ENCODE data around the gene TTC7B.

TTC7B gene

GRCh38 chr14:90508536-90509254 lies 307.5 kb downstream of the TTC7B start:
- Histone ChIP-seq H3K4me1 (ENCODE audit: control insufficient read depth, insufficient read depth, low read length, poor library complexity, severe bottlenecking) (no peaks in the 10 kb centered on the region), H3K27me3 (replicated peaks; ENCODE audit: control insufficient read depth, insufficient read depth, low read length, poor library complexity, severe bottlenecking) (peaks cover 5% of the 10 kb centered on the region), H3K9me3 (ENCODE audit: control insufficient read depth, low read length) (no peaks in the 10 kb centered on the region), H3K36me3 (ENCODE audit: control insufficient read depth, insufficient read depth, low read length) (no peaks in the 10 kb centered on the region), H3K4me3 (ENCODE audit: insufficient read depth, low read depth, low read length, poor library complexity, severe bottlenecking) (no peak overlapping the region), H3K27ac (ENCODE audit: insufficient read depth, low read length, poor library complexity, severe bottlenecking) (no peak overlapping the region)
- no peak for DNase-seq

- Histone ChIP-seq H3K4me3 (ENCODE audit: insufficient read depth, low read depth, low read length, poor library complexity, severe bottlenecking) (no peak overlapping the region), H3K27me3 (replicated peaks; ENCODE audit: control insufficient read depth, insufficient read depth, low read length, poor library complexity, severe bottlenecking) (peaks cover 5% of the 10 kb centered on the region), H3K9me3 (ENCODE audit: control insufficient read depth, low read length) (no peaks in the 10 kb centered on the region), H3K36me3 (ENCODE audit: control insufficient read depth, insufficient read depth, low read length) (no peaks in the 10 kb centered on the region), H3K4me1 (ENCODE audit: control insufficient read depth, insufficient read depth, low read length, poor library complexity, severe bottlenecking) (no peaks in the 10 kb centered on the region), H3K27ac (ENCODE audit: insufficient read depth, low read length, poor library complexity, severe bottlenecking) (no peak overlapping the region)
- no peak for DNase-seq
These were observed 308.2 kb downstream of the TTC7B start for GRCh38 chr14:90508036-90508435.

DNA sequence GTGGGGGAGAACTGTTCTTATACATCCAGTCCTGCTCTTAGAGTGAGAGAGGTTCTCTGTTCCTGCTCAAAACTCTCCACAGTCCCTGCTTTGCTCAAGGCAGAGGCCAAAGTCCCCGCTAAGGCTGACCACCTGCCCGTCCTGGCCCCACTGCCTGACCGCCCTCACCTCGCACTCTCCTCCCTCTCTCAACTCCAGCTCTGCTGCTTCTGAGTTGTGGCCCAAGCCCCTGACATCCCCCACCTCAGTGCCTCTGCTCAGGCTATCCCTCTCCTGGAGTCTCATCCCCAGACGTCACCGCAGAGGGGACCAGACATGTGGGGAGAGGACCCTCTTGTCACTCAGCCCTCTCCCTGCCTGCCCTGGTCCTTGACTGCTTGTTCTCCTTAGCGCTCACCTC lies 308.8 kb downstream of the TTC7B start:
- no peak for DNase-seq
- peaks cover 5% of the 10 kb centered on the region for H3K27me3 ChIP-seq (replicated peaks; ENCODE audit: control insufficient read depth, insufficient read depth, low read length, poor library complexity, severe bottlenecking)
- H3K4me1 ChIP-seq (ENCODE audit: control insufficient read depth, insufficient read depth, low read length, poor library complexity, severe bottlenecking), result no peaks in the 10 kb centered on the region
- no peaks in the 10 kb centered on the region for H3K36me3 ChIP-seq (ENCODE audit: control insufficient read depth, insufficient read depth, low read length)
- no peak overlapping the region for H3K4me3 ChIP-seq (ENCODE audit: insufficient read depth, low read depth, low read length, poor library complexity, severe bottlenecking)
- no peak overlapping the region for H3K27ac ChIP-seq (ENCODE audit: insufficient read depth, low read length, poor library complexity, severe bottlenecking)
- no peaks in the 10 kb centered on the region for H3K9me3 ChIP-seq (ENCODE audit: control insufficient read depth, low read length)

DNA sequence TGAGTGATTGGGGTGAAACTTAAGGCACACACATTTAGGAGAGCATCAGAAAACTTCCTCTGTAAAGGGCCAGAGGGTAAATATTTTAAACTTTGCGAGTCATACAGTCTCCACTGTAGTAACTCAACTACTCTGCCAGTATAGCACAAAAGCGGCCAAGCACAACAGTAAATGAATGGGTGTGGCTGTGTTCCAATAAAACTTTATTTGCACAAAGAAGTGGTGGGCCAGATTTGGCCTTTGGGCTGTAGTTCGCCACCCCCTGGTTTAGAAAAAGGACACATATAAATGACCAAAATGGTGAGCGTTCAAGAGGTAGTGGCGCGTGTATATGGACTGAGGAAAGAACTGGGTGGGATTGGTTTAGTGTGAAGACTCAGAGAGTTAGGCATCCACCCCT lies 309.5 kb downstream of the TTC7B start:
- Histone ChIP-seq H3K4me1 (ENCODE audit: control insufficient read depth, insufficient read depth, low read length, poor library complexity, severe bottlenecking) (no peaks in the 10 kb centered on the region), H3K27ac (ENCODE audit: insufficient read depth, low read length, poor library complexity, severe bottlenecking) (no peak overlapping the region), H3K27me3 (replicated peaks; ENCODE audit: control insufficient read depth, insufficient read depth, low read length, poor library complexity, severe bottlenecking) (peaks cover 5% of the 10 kb centered on the region), H3K36me3 (ENCODE audit: control insufficient read depth, insufficient read depth, low read length) (no peaks in the 10 kb centered on the region), H3K9me3 (ENCODE audit: control insufficient read depth, low read length) (no peaks in the 10 kb centered on the region), H3K4me3 (ENCODE audit: insufficient read depth, low read depth, low read length, poor library complexity, severe bottlenecking) (no peak overlapping the region)
- DNase-seq, result no peak

- no peaks in the 10 kb centered on the region for H3K9me3 ChIP-seq (ENCODE audit: control insufficient read depth, low read length)
- DNase-seq, result no peak
- peaks cover 5% of the 10 kb centered on the region for H3K27me3 ChIP-seq (replicated peaks; ENCODE audit: control insufficient read depth, insufficient read depth, low read length, poor library complexity, severe bottlenecking)
- H3K36me3 ChIP-seq (ENCODE audit: control insufficient read depth, insufficient read depth, low read length), result no peaks in the 10 kb centered on the region
- no peaks in the 10 kb centered on the region for H3K4me1 ChIP-seq (ENCODE audit: control insufficient read depth, insufficient read depth, low read length, poor library complexity, severe bottlenecking)
- no peak overlapping the region for H3K4me3 ChIP-seq (ENCODE audit: insufficient read depth, low read depth, low read length, poor library complexity, severe bottlenecking)
- H3K27ac ChIP-seq (ENCODE audit: insufficient read depth, low read length, poor library complexity, severe bottlenecking), result no peak overlapping the region
These were observed 310.7 kb downstream of the TTC7B start for GRCh38 chr14:90505531-90505930.

DNA sequence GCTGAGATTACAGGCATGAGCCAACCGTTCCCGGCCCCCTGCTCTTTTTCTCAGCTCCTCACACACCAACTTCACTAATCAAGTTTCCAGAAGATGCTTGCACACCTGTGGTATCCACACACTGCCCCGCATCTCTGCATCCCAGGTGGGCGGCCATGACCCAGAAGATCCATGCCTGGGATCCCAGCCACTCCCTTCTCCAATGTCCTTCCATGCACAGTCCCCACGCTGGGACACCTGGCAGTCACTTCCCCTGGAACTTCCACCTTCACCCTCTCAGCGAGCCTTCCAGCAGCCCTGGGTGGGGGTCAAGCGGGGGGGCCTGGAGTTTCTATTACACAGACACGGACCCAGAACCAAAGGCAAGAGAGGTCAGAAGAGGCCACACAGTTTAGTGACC lies 311.6 kb downstream of the TTC7B start:
- no peak overlapping the region for H3K27ac ChIP-seq (ENCODE audit: insufficient read depth, low read length, poor library complexity, severe bottlenecking)
- H3K27me3 ChIP-seq (replicated peaks; ENCODE audit: control insufficient read depth, insufficient read depth, low read length, poor library complexity, severe bottlenecking), result peaks cover 5% of the 10 kb centered on the region
- no peaks in the 10 kb centered on the region for H3K36me3 ChIP-seq (ENCODE audit: control insufficient read depth, insufficient read depth, low read length)
- no peaks in the 10 kb centered on the region for H3K9me3 ChIP-seq (ENCODE audit: control insufficient read depth, low read length)
- DNase-seq, result no peak
- H3K4me1 ChIP-seq (ENCODE audit: control insufficient read depth, insufficient read depth, low read length, poor library complexity, severe bottlenecking), result no peaks in the 10 kb centered on the region
- H3K4me3 ChIP-seq (ENCODE audit: insufficient read depth, low read depth, low read length, poor library complexity, severe bottlenecking), result no peak overlapping the region

DNA sequence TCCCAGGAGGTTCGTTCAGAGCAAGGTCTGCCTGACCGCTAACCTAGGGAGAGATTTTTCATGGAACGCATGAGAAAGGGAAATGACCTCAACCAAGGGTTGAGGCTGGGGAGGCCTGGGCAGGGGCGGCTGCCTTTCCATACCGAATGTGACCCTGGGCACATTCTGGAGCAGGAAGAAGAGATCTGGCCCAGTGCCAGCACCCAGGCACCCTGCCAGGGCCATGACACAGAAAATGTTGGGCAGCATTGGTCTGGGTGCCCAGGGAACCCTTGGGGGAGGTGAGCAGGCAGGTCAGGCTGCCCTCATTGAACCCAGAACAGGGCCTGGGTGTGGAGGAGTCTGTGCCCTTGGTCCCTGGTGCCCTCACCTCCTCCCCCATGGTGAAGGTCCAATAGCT lies 312.6 kb downstream of the TTC7B start:
- Histone ChIP-seq H3K27me3 (replicated peaks; ENCODE audit: control insufficient read depth, insufficient read depth, low read length, poor library complexity, severe bottlenecking) (peaks cover 2% of the 10 kb centered on the region), H3K4me3 (ENCODE audit: insufficient read depth, low read depth, low read length, poor library complexity, severe bottlenecking) (no peak overlapping the region), H3K9me3 (ENCODE audit: control insufficient read depth, low read length) (no peaks in the 10 kb centered on the region), H3K36me3 (ENCODE audit: control insufficient read depth, insufficient read depth, low read length) (no peaks in the 10 kb centered on the region), H3K27ac (ENCODE audit: insufficient read depth, low read length, poor library complexity, severe bottlenecking) (no peak overlapping the region), H3K4me1 (ENCODE audit: control insufficient read depth, insufficient read depth, low read length, poor library complexity, severe bottlenecking) (no peaks in the 10 kb centered on the region)
- DNase-seq, result no peak

- Histone ChIP-seq H3K36me3 (ENCODE audit: control insufficient read depth, insufficient read depth, low read length) (no peaks in the 10 kb centered on the region), H3K27ac (ENCODE audit: insufficient read depth, low read length, poor library complexity, severe bottlenecking) (no peak overlapping the region), H3K4me3 (ENCODE audit: insufficient read depth, low read depth, low read length, poor library complexity, severe bottlenecking) (no peak overlapping the region), H3K9me3 (ENCODE audit: control insufficient read depth, low read length) (no peaks in the 10 kb centered on the region), H3K27me3 (replicated peaks; ENCODE audit: control insufficient read depth, insufficient read depth, low read length, poor library complexity, severe bottlenecking) (peaks cover 2% of the 10 kb centered on the region), H3K4me1 (ENCODE audit: control insufficient read depth, insufficient read depth, low read length, poor library complexity, severe bottlenecking) (no peaks in the 10 kb centered on the region)
- no peak for DNase-seq
These were observed 313.5 kb downstream of the TTC7B start for GRCh38 chr14:90502760-90503159.

- Histone ChIP-seq H3K4me1 (ENCODE audit: control insufficient read depth, insufficient read depth, low read length, poor library complexity, severe bottlenecking) (no peaks in the 10 kb centered on the region), H3K27me3 (replicated peaks; ENCODE audit: control insufficient read depth, insufficient read depth, low read length, poor library complexity, severe bottlenecking) (peaks cover 2% of the 10 kb centered on the region), H3K4me3 (ENCODE audit: insufficient read depth, low read depth, low read length, poor library complexity, severe bottlenecking) (no peak overlapping the region), H3K36me3 (ENCODE audit: control insufficient read depth, insufficient read depth, low read length) (no peaks in the 10 kb centered on the region), H3K9me3 (ENCODE audit: control insufficient read depth, low read length) (no peaks in the 10 kb centered on the region), H3K27ac (ENCODE audit: insufficient read depth, low read length, poor library complexity, severe bottlenecking) (no peak overlapping the region)
- no peak for DNase-seq
These were observed 315.4 kb downstream of the TTC7B start for GRCh38 chr14:90500665-90501370.

DNA sequence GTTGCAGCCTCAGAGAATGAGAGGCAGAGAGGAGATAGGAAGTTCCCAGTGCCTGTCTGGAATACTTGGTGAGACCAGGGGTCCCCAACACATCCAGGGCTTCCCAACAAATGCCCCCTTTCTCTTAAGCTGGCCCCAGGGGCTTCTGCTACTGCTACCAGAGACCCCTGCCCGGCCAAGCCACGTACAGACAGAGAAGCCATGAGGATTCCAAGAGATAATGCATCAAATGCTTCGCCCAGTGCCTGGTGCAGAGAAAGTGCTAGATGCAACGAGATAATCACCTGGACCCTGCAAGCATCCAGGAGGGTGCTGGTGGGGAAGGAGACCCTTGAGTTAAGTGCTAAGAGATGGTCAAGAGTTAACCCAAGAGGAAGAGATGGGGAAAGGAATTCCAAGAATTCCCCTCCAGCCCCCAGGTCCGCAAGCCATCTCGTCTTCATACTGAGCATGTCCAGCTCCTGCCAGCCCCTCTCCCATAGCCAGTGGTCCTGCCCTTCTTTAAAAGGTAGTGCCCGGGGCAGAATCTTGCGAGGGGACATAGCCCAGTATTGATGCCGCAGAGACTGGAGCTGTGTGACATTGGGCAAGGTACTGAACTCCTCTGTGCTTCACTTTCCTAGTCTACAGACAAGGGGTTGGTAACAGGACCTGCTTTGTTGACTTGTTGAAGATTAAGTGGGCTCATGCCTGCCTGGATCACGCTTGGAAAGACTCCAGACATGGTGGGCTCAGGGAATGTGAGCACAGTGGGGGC lies 316.1 kb downstream of the TTC7B start:
- Histone ChIP-seq H3K9me3 (ENCODE audit: control insufficient read depth, low read length) (no peaks in the 10 kb centered on the region), H3K4me3 (ENCODE audit: insufficient read depth, low read depth, low read length, poor library complexity, severe bottlenecking) (no peak overlapping the region), H3K27ac (ENCODE audit: insufficient read depth, low read length, poor library complexity, severe bottlenecking) (no peak overlapping the region), H3K27me3 (replicated peaks; ENCODE audit: control insufficient read depth, insufficient read depth, low read length, poor library complexity, severe bottlenecking) (peaks cover 2% of the 10 kb centered on the region), H3K36me3 (ENCODE audit: control insufficient read depth, insufficient read depth, low read length) (no peaks in the 10 kb centered on the region), H3K4me1 (ENCODE audit: control insufficient read depth, insufficient read depth, low read length, poor library complexity, severe bottlenecking) (no peaks in the 10 kb centered on the region)
- no peak for DNase-seq
